HEK293 (cell line): Measurements from ENCODE around the gene GPER1.

Experiments
- SP7 ChIP-seq: fragments of 450-650 bp; formaldehyde crosslinking; IDR thresholded peaks from 2 replicates; pipeline ENCODE4 v1.5.1; 2016; ENCODE audit warnings: missing biosample characterization, missing genetic modification characterization
- ZBTB17 ChIP-seq: fragments of 450-650 bp; formaldehyde crosslinking; IDR thresholded peaks from 2 replicates; pipeline ENCODE4 v1.5.1; 2016; ENCODE audit warnings: missing biosample characterization, missing genetic modification characterization
- ZIC2 ChIP-seq: fragments of 450-650 bp; formaldehyde crosslinking; IDR thresholded peaks from 2 replicates; pipeline ENCODE4 v1.5.1; 2016; ENCODE audit warnings: missing biosample characterization, missing genetic modification characterization
- ZNF114 ChIP-seq: fragments of 450-650 bp; formaldehyde crosslinking; IDR thresholded peaks from 2 replicates; pipeline ENCODE4 v1.5.0; 2017; ENCODE audit warnings: missing biosample characterization, missing genetic modification characterization
- TF ChIP-seq, protein P1 (sequence below): fragments of 450-650 bp; formaldehyde crosslinking; IDR thresholded peaks from 2 replicates; pipeline ENCODE4 v1.5.1; 2016; ENCODE audit warnings: missing biosample characterization, missing genetic modification characterization, low read depth
- TF ChIP-seq, protein P2 (sequence below): fragments of 450-650 bp; formaldehyde crosslinking; IDR thresholded peaks from 2 replicates; pipeline ENCODE4 v1.5.1; 2016; ENCODE audit warnings: missing biosample characterization, missing genetic modification characterization

DNA sequence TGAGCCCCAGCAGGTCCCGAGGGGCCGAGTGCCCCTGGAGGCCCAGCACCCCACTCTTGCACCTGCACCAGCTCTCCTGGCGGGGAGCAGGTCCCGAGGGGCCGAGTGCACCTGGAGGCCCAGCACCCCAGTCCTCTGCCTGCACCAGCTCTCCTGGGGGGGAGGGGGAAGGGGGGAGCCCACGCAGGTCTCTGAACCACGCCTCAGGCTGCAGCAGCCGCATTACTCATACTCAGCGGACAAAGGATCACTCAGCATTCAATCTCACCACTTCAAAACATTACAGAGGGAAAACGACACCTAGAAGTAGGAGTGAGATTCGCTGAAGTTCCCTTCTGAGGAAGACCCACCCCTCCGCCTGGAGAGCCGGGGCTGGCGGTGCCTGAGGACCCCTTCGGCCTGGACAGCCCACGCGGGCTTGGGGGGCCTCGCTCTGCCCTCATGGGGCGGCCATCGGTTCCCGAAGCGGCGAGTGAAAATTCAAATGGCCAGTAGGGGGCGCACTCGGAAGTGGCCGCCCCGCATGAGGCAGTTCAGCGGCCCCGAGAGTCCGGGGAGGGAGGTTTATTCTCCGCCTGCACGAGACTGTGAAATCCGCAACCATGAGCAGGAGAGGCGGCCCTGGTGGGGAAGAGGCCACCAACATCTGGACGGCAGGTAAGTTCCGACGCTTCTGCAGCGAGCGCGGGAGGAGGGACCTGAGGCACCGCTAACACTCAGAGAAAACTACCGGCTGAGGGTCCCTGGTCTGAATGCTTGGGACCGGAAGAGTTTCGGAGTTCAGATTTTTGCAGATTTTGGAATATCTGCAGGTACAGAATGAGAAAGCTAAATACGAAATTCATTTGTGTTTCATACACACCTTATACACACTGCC, 1.1 kb upstream of the GPER1 start:
- TF ChIP-seq, protein P1, sequence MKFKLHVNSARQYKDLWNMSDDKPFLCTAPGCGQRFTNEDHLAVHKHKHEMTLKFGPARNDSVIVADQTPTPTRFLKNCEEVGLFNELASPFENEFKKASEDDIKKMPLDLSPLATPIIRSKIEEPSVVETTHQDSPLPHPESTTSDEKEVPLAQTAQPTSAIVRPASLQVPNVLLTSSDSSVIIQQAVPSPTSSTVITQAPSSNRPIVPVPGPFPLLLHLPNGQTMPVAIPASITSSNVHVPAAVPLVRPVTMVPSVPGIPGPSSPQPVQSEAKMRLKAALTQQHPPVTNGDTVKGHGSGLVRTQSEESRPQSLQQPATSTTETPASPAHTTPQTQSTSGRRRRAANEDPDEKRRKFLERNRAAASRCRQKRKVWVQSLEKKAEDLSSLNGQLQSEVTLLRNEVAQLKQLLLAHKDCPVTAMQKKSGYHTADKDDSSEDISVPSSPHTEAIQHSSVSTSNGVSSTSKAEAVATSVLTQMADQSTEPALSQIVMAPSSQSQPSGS (tag by site-specific recombination): no peak
- TF ChIP-seq, protein P2, sequence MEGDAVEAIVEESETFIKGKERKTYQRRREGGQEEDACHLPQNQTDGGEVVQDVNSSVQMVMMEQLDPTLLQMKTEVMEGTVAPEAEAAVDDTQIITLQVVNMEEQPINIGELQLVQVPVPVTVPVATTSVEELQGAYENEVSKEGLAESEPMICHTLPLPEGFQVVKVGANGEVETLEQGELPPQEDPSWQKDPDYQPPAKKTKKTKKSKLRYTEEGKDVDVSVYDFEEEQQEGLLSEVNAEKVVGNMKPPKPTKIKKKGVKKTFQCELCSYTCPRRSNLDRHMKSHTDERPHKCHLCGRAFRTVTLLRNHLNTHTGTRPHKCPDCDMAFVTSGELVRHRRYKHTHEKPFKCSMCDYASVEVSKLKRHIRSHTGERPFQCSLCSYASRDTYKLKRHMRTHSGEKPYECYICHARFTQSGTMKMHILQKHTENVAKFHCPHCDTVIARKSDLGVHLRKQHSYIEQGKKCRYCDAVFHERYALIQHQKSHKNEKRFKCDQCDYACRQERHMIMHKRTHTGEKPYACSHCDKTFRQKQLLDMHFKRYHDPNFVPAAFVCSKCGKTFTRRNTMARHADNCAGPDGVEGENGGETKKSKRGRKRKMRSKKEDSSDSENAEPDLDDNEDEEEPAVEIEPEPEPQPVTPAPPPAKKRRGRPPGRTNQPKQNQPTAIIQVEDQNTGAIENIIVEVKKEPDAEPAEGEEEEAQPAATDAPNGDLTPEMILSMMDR (tag by site-specific recombination): peak; percentile 81
- TF ChIP-seq ZBTB17 (tag by site-specific recombination): no peak; the same call in 1 of the 2 replicates
- peak; percentile 16; the same call in 1 of the 2 replicates for TF ChIP-seq SP7
- no peak for TF ChIP-seq ZIC2 (tag by site-specific recombination)
- no peak for TF ChIP-seq ZNF114 (tag by site-specific recombination)
